Esophagus squamous epithelium (tissue), 5 donors: Measurements from ENCODE around the gene SDF2L1. TPM values are rescaled to one million over a fixed set of nuclear protein-coding genes. Genes with fewer than 3 reads are reported as not detected.

Source experiments
- DNase-seq: peaks from one replicate; lab custom pipeline; 2025; lab: John Stamatoyannopoulos, UW
- H3K27ac ChIP-seq, 4 donors: fragments of 200-600 bp; sonication (generic); one replicate each; pipeline ENCODE4 v1.5.1; 2016 to 2019; ENCODE audit warnings: mild to moderate bottlenecking in 1 of 4
- H3K27me3 ChIP-seq, 4 donors: fragments of 200-600 bp; sonication (generic); 1 replicate in 3 of 4; 2 replicates in 1 of 4; pipeline versions ENCODE4 v1.5.1 to v1.6.0; 2017 to 2021; ENCODE audit warnings: antibody characterized with exemption in 1 of 4
- H3K36me3 ChIP-seq, 3 donors: fragments of 200-600 bp; sonication (generic); one replicate each; pipeline ENCODE4 v1.5.1; 2016 to 2019
- H3K4me1 ChIP-seq, 3 donors: fragments of 200-600 bp; sonication (generic); one replicate each; pipeline ENCODE4 v1.5.1; 2017 to 2019
- H3K4me3 ChIP-seq, 4 donors: fragments of 200-600 bp; sonication (generic); 1 replicate in 3 of 4; 2 replicates in 1 of 4; pipeline ENCODE4 v1.5.1; 2016 to 2019; ENCODE audit warnings: mild to moderate bottlenecking in 2 of 4, moderate library complexity in 1 of 4
- H3K9me3 ChIP-seq, 3 donors: fragments of 200-600 bp; sonication (generic); one replicate each; pipeline ENCODE4 v1.5.1; 2016 to 2019
- CTCF ChIP-seq, 6 experiments: fragments of 450-650 bp in 4 of 6; fragments of 200-600 bp in 2 of 6; sonication (generic) in 2 of 6; IDR thresholded peaks; one replicate each; pipeline ENCODE4 v1.5.1; 2016 to 2019; ENCODE audit warnings: antibody characterized with exemption in 6 of 6, mild to moderate bottlenecking in 4 of 6, moderate library complexity in 4 of 6
- POLR2A ChIP-seq, 4 donors: fragments of 450-650 bp; IDR thresholded peaks; one replicate each; pipeline ENCODE4 v1.6.1; 2017; ENCODE audit warnings: antibody characterized with exemption in 4 of 4, mild to moderate bottlenecking in 4 of 4, moderate library complexity in 3 of 4
- WGBS, 2 donors: methylation state at CpG; one replicate each; pipeline ENCODE4 v1.1.5; 2018; 5-methylcytosine and 5-hydroxymethylcytosine counted together
- intact Hi-C: fragments of 100-400 bp; cut with DNase I; formaldehyde crosslinking; loops from one replicate; pipeline ENCODE4 v1.15.0; 2022
- total RNA-seq, 4 donors: library from RNA; depleted of rRNA; stranded (reverse); fragments of >200 nt; gene quantifications; one replicate each; pipeline ENCODE4 v1.1.0, GENCODE V29; 2016
- donor health status: DM: yes; HTN: yes; CAD: no.

The SDF2L1 gene
- total RNA-seq, 4 donors from 2014 or later, result 19.6 to 29.7 (median 24.6) TPM

- no peaks in the 10 kb centered on the region for H3K9me3 ChIP-seq
- H3K27ac ChIP-seq, result no peak overlapping the region
- intact Hi-C loops, result no loop called here
- TF ChIP-seq POLR2A (IDR thresholded peaks at IDR 0.05), result no peak
- TF ChIP-seq CTCF (IDR thresholded peaks at IDR 0.05), result no peak
- no peak overlapping the region for H3K4me3 ChIP-seq
- no peaks in the 10 kb centered on the region for H3K36me3 ChIP-seq
- no peak for DNase-seq
- WGBS, 2 donors, result 83 to 89% methylated on average over 5 to 7 of the region's 7 CpGs
- peaks cover 4 to 25% (median 14%) of the 10 kb centered on the region in 3 donors for H3K4me1 ChIP-seq
- H3K27me3 ChIP-seq, result peaks cover 0 to 20% (median 0%) of the 10 kb centered on the region in 4 donors
These were observed 17.9 kb downstream of the SDF2L1 start for GRCh38 chr22:21659864-21660525.

- DNase-seq, result no peak
- H3K36me3 ChIP-seq, result no peaks in the 10 kb centered on the region
- intact Hi-C loops, result no loop called here
- no peak overlapping the region for H3K4me3 ChIP-seq
- H3K27ac ChIP-seq, result no peak overlapping the region
- H3K27me3 ChIP-seq, result peaks cover 0 to 20% (median 0%) of the 10 kb centered on the region in 4 donors
- no peak for TF ChIP-seq POLR2A (IDR thresholded peaks at IDR 0.05)
- TF ChIP-seq CTCF (IDR thresholded peaks at IDR 0.05), result no peak
- 63 to 89% methylated on average over 1 to 5 of the region's 7 CpGs for WGBS, 2 donors
- no peaks in the 10 kb centered on the region for H3K9me3 ChIP-seq
- peaks cover 10 to 34% (median 18%) of the 10 kb centered on the region in 3 donors for H3K4me1 ChIP-seq
These were observed 18.8 kb downstream of the SDF2L1 start for GRCh38 chr22:21660904-21661303.

- H3K27me3 ChIP-seq, result peaks cover 0 to 15% (median 0%) of the 10 kb centered on the region in 4 donors
- 90 to 94% methylated on average over 5 of the region's 5 CpGs for WGBS, 2 donors
These were observed 19.9 kb downstream of the SDF2L1 start for GRCh38 chr22:21661991-21662390.

GRCh38 chr22:21663738-21664137 is 21.6 kb downstream of the SDF2L1 start:
- intact Hi-C loops, result no loop called here
- DNase-seq, result no peak
- TF ChIP-seq POLR2A (IDR thresholded peaks at IDR 0.05) (no peak), CTCF (IDR thresholded peaks at IDR 0.05) (no peak)
- H3K9me3 ChIP-seq, result no peaks in the 10 kb centered on the region
- no peaks in the 10 kb centered on the region for H3K36me3 ChIP-seq
- H3K4me3 ChIP-seq, result no peak overlapping the region
- WGBS, 2 donors, result 85 to 100% methylated on average over 2 of the region's 2 CpGs
- H3K4me1 ChIP-seq, result peaks cover 7 to 32% (median 14%) of the 10 kb centered on the region in 3 donors
- H3K27me3 ChIP-seq, result no peaks in the 10 kb centered on the region
- H3K27ac ChIP-seq, result no peak overlapping the region

More at GRCh38 chr22:21661991-21662390, 19.9 kb downstream of the SDF2L1 start:
- intact Hi-C loops, result no loop called here
- Histone ChIP-seq H3K36me3 (no peaks in the 10 kb centered on the region), H3K9me3 (no peaks in the 10 kb centered on the region), H3K27ac (no peak overlapping the region), H3K4me3 (no peak overlapping the region), H3K4me1 (peaks cover 14 to 29% (median 18%) of the 10 kb centered on the region in 3 donors)
- no peak for DNase-seq
- no peak for TF ChIP-seq POLR2A (IDR thresholded peaks at IDR 0.05)
- no peak for TF ChIP-seq CTCF (IDR thresholded peaks at IDR 0.05)

- 74 to 78% methylated on average over 24 to 26 of the region's 26 CpGs for WGBS, 2 donors
- intact Hi-C loops, result no loop called here
These were observed 23.1 kb downstream of the SDF2L1 start for GRCh38 chr22:21665047-21665851.

More at GRCh38 chr22:21665047-21665851, 23.1 kb downstream of the SDF2L1 start:
- Histone ChIP-seq H3K27me3 (no peaks in the 10 kb centered on the region), H3K4me1 (peaks cover 7 to 46% (median 18%) of the 10 kb centered on the region in 3 donors), H3K9me3 (no peaks in the 10 kb centered on the region), H3K4me3 (peak overlapping the region; percentile 65 to 88 (median 78)), H3K27ac (peak overlapping the region; percentile 94 to 97 (median 96)), H3K36me3 (no peaks in the 10 kb centered on the region)
- TF ChIP-seq CTCF (IDR thresholded peaks at IDR 0.05) (no peak), POLR2A (IDR thresholded peaks at IDR 0.05) (no peak)
- no peak for DNase-seq
